Sigmoid colon (tissue), 7 donors: ENCODE results near the gene FN1. TPM values are rescaled to one million over a fixed set of nuclear protein-coding genes. Genes with fewer than 3 reads are reported as not detected.

Experiments
- DNase-seq: peaks from one replicate; pipeline ENCODE4 v3.0.0-alpha.2; 2019
- H3K27ac ChIP-seq, 4 donors: fragments of 200-600 bp; sonication (generic); one replicate each; pipeline ENCODE4 v1.5.1; 2016 to 2019; ENCODE audit warnings: mild to moderate bottlenecking in 1 of 4
- H3K27me3 ChIP-seq, 3 donors: fragments of 200-600 bp; sonication (generic); one replicate each; pipeline ENCODE4 v1.5.1; 2019; ENCODE audit warnings: mild to moderate bottlenecking in 1 of 3
- H3K36me3 ChIP-seq, 4 donors: fragments of 200-600 bp; sonication (generic); one replicate each; pipeline ENCODE4 v1.5.1; 2016 to 2019
- H3K4me1 ChIP-seq, 4 donors: fragments of 200-600 bp; sonication (generic); one replicate each; pipeline ENCODE4 v1.5.1; 2017 to 2019
- H3K4me3 ChIP-seq, 4 donors: fragments of 200-600 bp; sonication (generic); one replicate each; pipeline ENCODE4 v1.5.1; 2017 to 2019; ENCODE audit warnings: mild to moderate bottlenecking in 2 of 4, moderate library complexity in 1 of 4
- H3K9me3 ChIP-seq, 4 donors: fragments of 200-600 bp in 3 of 4; sonication (generic) in 3 of 4; one replicate each; pipeline versions ENCODE4 v1.5.1 to v1.6.1; 2013 to 2019
- CTCF ChIP-seq, 4 experiments: fragments of 450-650 bp in 3 of 4; fragments of 200-600 bp in 1 of 4; IDR thresholded peaks; one replicate each; pipeline ENCODE4 v1.5.1; 2016 to 2019; ENCODE audit warnings: antibody characterized with exemption in 4 of 4, mild to moderate bottlenecking in 3 of 4, moderate library complexity in 2 of 4
- EP300 ChIP-seq, 4 donors: sonication (generic); formaldehyde crosslinking; IDR thresholded peaks; one replicate each; pipeline ENCODE4 v1.6.1; 2017; ENCODE audit warnings: antibody characterized with exemption in 4 of 4
- POLR2A ChIP-seq, 2 donors: fragments of 450-650 bp; IDR thresholded peaks; one replicate each; pipeline ENCODE4 v1.6.1; 2016; ENCODE audit warnings: antibody characterized with exemption in 2 of 2, mild to moderate bottlenecking in 2 of 2, moderate library complexity in 2 of 2
- POLR2AphosphoS5 ChIP-seq, 4 donors: sonication (generic); formaldehyde crosslinking; IDR thresholded peaks; one replicate each; pipeline ENCODE4 v1.6.1; 2017; ENCODE audit warnings: antibody characterized with exemption in 4 of 4
- WGBS, 2 donors: extraction: QIAGEN DNeasy Blood & Tissue Kit; methylation state at CpG; one replicate each; pipeline ENCODE4 v1.1.7; 2013; 5-methylcytosine and 5-hydroxymethylcytosine counted together
- intact Hi-C: fragments of 100-400 bp; cut with DNase I; formaldehyde crosslinking; loops from one replicate; pipeline ENCODE4 v1.15.1; 2023
- polyA plus RNA-seq, 3 donors: library from polyadenylated mRNA; stranded (reverse); fragments of 200-250 nt; gene quantifications; one replicate each; pipeline ENCODE4 v1.2.3, GENCODE V29; 2013
- total RNA-seq, 4 donors: library from RNA; depleted of rRNA; stranded (reverse); fragments of >200 nt; gene quantifications; one replicate each; pipeline ENCODE4 v1.1.0, GENCODE V29; 2016
- donor health status: healthy with polysubstance abuse.
- donor health status: Bipolar disorder and iron deficiency.
- donor health status: healthy.

The FN1 gene
- total and polyA plus RNA-seq, 7 donors: 13.6 to 3,059 (median 671) TPM

GRCh38 chr2:215358312-215358845, 77.5 kb downstream of the FN1 start:
- 93 to 96% methylated on average over 4 of the region's 4 CpGs for WGBS, 2 donors
- Histone ChIP-seq H3K27ac (no peak overlapping the region), H3K36me3 (peaks cover 10 to 48% (median 39%) of the 10 kb centered on the region in 4 donors), H3K9me3 (no peaks in the 10 kb centered on the region), H3K27me3 (no peaks in the 10 kb centered on the region), H3K4me1 (peaks cover 0 to 4% (median 0%) of the 10 kb centered on the region in 4 donors), H3K4me3 (no peak overlapping the region)
- TF ChIP-seq POLR2A (IDR thresholded peaks at IDR 0.05) (no peak), EP300 (IDR thresholded peaks at IDR 0.05) (no peak), POLR2AphosphoS5 (IDR thresholded peaks at IDR 0.05) (no peak), CTCF (IDR thresholded peaks at IDR 0.05) (no peak)
- intact Hi-C loops: no loop called here
- DNase-seq: no peak

DNA sequence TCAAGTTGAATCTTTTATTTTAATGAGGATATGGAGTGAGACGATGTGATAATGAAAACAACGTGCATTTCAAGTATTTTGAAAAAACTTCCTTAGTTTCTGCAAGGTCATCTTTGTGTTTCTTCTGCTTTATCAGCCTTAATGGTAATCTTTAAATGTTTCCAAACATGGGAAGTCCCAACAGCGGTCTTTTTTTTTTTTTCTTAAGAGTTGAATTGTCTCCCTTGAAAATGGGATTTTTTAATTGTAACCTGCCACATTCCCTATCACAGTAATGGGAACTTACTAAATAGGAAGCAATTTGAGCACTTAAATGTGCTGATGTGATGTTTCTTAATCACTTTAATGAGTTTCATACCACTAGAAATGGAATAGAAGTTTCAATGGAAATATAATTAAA, 78.2 kb downstream of the FN1 start:
- Histone ChIP-seq H3K4me3 (no peak overlapping the region), H3K4me1 (peaks cover 0 to 4% (median 0%) of the 10 kb centered on the region in 4 donors), H3K27me3 (no peaks in the 10 kb centered on the region), H3K36me3 (peaks cover 9 to 41% (median 31%) of the 10 kb centered on the region in 4 donors), H3K27ac (no peak overlapping the region), H3K9me3 (no peaks in the 10 kb centered on the region)
- 91 to 93% methylated on average over 3 of the region's 3 CpGs for WGBS, 2 donors
- intact Hi-C loops: no loop called here
- DNase-seq: no peak
- TF ChIP-seq POLR2A (IDR thresholded peaks at IDR 0.05) (no peak), CTCF (IDR thresholded peaks at IDR 0.05) (no peak), EP300 (IDR thresholded peaks at IDR 0.05) (no peak), POLR2AphosphoS5 (IDR thresholded peaks at IDR 0.05) (no peak)

DNA sequence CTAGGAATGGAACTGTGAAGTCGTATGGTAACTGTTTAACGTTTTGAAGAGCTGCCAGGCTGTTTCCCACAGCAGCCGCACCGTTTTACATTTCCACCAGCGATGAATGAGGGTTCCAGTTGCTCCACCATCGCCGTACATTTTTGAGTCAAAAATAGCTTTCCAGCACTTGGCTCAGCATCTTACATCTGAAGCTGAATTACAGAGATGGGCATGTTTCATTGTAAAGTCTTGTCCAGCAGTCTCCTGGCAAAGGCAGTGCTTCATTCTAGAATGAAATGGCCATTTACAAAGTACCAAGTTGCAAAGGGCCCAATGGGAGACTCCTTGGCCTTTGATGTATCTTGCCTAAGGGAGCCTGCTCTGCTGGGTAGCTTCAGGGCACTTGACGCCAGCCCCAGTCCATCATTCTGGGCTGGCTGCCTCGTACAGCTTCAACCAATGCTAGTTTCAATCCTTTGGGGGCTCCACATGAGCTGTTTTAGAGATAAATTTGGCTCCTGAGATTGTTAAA, 78.9 kb downstream of the FN1 start:
- peaks cover 0 to 4% (median 0%) of the 10 kb centered on the region in 4 donors for H3K4me1 ChIP-seq
- H3K4me3 ChIP-seq: no peak overlapping the region
- TF ChIP-seq POLR2A (IDR thresholded peaks at IDR 0.05) (no peak), CTCF (IDR thresholded peaks at IDR 0.05) (no peak), EP300 (IDR thresholded peaks at IDR 0.05) (no peak), POLR2AphosphoS5 (IDR thresholded peaks at IDR 0.05) (peak in 2 of 4 donors; percentile 45 to 50)
- no peaks in the 10 kb centered on the region for H3K27me3 ChIP-seq
- H3K9me3 ChIP-seq: no peaks in the 10 kb centered on the region
- peaks cover 3 to 34% (median 25%) of the 10 kb centered on the region in 4 donors for H3K36me3 ChIP-seq
- peak overlapping the region in 1 of 4 donors; percentile 39 for H3K27ac ChIP-seq
- WGBS, 2 donors: 89 to 95% methylated on average over 9 of the region's 9 CpGs
- intact Hi-C loops: no loop called here
- no peak for DNase-seq

DNA sequence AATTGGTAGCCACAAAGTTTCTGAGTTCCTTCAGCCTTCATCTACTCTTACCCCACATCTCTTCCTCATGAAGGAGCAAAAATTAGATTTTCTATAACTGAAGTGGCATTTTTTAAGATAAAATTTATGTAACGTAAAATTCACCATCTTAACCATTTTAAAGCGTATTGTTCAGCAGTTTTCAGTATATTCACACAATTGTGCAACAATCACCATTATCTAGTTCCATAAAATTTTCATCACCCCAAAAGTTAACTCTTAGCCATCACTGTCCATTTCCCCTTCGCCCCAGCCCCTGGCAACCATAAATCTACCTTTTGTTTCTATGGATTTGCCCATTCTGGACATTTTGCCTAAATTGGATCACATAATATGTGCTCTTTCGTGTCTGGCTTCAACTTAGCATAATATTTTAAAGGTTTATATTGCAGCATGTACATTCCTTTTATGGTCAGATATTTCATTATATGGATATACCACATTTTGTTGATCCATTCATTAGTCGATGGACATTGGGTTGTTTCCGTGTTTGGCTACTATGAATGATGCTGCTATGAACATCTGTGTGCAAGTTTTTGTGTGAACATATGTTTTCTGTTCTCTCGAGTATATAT, 79.4 kb downstream of the FN1 start:
- Histone ChIP-seq H3K4me3 (no peak overlapping the region), H3K27ac (peak overlapping the region in 1 of 4 donors; percentile 39), H3K27me3 (no peaks in the 10 kb centered on the region), H3K36me3 (peaks cover 0 to 28% (median 19%) of the 10 kb centered on the region in 4 donors), H3K4me1 (peaks cover 0 to 4% (median 0%) of the 10 kb centered on the region in 4 donors), H3K9me3 (no peaks in the 10 kb centered on the region)
- intact Hi-C loops: no loop called here
- WGBS, 2 donors: 95 to 98% methylated on average over 7 of the region's 7 CpGs
- TF ChIP-seq POLR2AphosphoS5 (IDR thresholded peaks at IDR 0.05): peak in 1 of 4 donors; percentile 41
- no peak for TF ChIP-seq POLR2A (IDR thresholded peaks at IDR 0.05)
- DNase-seq: no peak

GRCh38 chr2:215355801-215356200, 80.1 kb downstream of the FN1 start:
- WGBS, 2 donors: 95 to 96% methylated on average over 7 of the region's 7 CpGs
- Histone ChIP-seq H3K36me3 (peaks cover 0 to 22% (median 13%) of the 10 kb centered on the region in 4 donors), H3K27ac (no peak overlapping the region), H3K27me3 (no peaks in the 10 kb centered on the region), H3K4me1 (peaks cover 0 to 4% (median 0%) of the 10 kb centered on the region in 4 donors), H3K4me3 (no peak overlapping the region), H3K9me3 (no peaks in the 10 kb centered on the region)
- intact Hi-C loops: no loop called here
- peak in 1 of 4 donors; percentile 11 for TF ChIP-seq POLR2AphosphoS5 (IDR thresholded peaks at IDR 0.05)
- no peak for TF ChIP-seq CTCF (IDR thresholded peaks at IDR 0.05)
- no peak for TF ChIP-seq POLR2A (IDR thresholded peaks at IDR 0.05)
- TF ChIP-seq EP300 (IDR thresholded peaks at IDR 0.05): no peak
- DNase-seq: no peak
